Measurements from ENCODE around the gene DKC1.

DNA sequence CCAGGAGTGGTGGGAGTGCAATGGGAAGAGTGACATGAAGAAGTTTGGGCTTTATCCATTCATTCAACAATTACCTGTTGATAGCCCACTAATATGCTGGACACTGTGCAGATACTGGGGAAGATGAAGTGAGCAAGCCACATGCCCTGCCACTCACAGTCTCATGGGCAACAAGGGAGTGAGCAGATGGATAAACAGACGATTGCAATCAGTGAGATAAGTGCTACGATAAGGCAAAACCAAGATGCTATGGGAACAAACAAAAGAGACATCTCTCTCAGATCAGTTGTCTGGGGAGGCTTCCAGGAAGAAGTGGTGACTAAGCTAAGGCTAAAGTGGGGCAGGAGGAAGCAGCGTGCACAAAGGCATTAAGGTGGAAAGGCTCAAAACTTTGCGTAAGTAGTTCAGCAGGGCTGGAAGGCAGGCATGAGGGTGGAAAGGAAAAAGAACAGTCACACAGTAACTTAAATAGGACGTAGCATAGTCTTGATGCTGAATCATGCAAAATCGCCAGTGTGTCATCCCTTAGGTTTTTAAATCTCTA lies 43.5 kb upstream of the DKC1 start:
- TF ChIP-seq, protein P1, sequence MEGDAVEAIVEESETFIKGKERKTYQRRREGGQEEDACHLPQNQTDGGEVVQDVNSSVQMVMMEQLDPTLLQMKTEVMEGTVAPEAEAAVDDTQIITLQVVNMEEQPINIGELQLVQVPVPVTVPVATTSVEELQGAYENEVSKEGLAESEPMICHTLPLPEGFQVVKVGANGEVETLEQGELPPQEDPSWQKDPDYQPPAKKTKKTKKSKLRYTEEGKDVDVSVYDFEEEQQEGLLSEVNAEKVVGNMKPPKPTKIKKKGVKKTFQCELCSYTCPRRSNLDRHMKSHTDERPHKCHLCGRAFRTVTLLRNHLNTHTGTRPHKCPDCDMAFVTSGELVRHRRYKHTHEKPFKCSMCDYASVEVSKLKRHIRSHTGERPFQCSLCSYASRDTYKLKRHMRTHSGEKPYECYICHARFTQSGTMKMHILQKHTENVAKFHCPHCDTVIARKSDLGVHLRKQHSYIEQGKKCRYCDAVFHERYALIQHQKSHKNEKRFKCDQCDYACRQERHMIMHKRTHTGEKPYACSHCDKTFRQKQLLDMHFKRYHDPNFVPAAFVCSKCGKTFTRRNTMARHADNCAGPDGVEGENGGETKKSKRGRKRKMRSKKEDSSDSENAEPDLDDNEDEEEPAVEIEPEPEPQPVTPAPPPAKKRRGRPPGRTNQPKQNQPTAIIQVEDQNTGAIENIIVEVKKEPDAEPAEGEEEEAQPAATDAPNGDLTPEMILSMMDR (IDR thresholded peaks at IDR 0.05), result no peak
- no peak for TF ChIP-seq EZH2 (IDR thresholded peaks at IDR 0.05)
- no peak for TF ChIP-seq EZH2phosphoT487 (IDR thresholded peaks at IDR 0.05)
